Small intestine (tissue), 7 donors: ENCODE data around the gene RORB. TPM values are rescaled to one million over a fixed set of nuclear protein-coding genes. Genes with fewer than 3 reads are reported as not detected.
A peak's percentile ranks its signal among the peaks of the same experiment; 100 is the strongest.

Experiments
- DNase-seq, 2 donors: peaks; one replicate each; pipeline versions ENCODE4 v3.0.0 to v3.0.0-alpha.2; 2013
- FAIRE-seq: peaks from 2 replicates; lab custom pipeline; 2012; peaks lifted over from hg19 to GRCh38; lab: Jason Lieb, UNC
- H3K27ac ChIP-seq, 3 donors: one replicate each; pipeline ENCODE4 v1.5.1; 2013; ENCODE audit warnings: low read length in 2 of 3, mild to moderate bottlenecking in 2 of 3, control low read depth in 1 of 3, inconsistent platforms in 1 of 3, low read depth in 1 of 3, moderate library complexity in 1 of 3
- H3K27me3 ChIP-seq, 3 donors: one replicate each; pipeline ENCODE4 v1.6.1; 2013; ENCODE audit warnings: low read length in 3 of 3, inconsistent platforms in 1 of 3; ENCODE audit not compliant: control insufficient read depth in 3 of 3, insufficient read depth in 3 of 3
- H3K36me3 ChIP-seq, 3 donors: one replicate each; pipeline ENCODE4 v1.6.1; 2013; ENCODE audit warnings: low read length in 3 of 3, inconsistent platforms in 1 of 3, low read depth in 1 of 3, mild to moderate bottlenecking in 1 of 3, moderate library complexity in 1 of 3; ENCODE audit not compliant: control insufficient read depth in 3 of 3, insufficient read depth in 2 of 3
- H3K4me1 ChIP-seq, 3 donors: one replicate each; pipeline ENCODE4 v1.6.1; 2013; ENCODE audit warnings: low read length in 2 of 3, inconsistent platforms in 1 of 3, low read depth in 1 of 3, mild to moderate bottlenecking in 1 of 3, moderate library complexity in 1 of 3; ENCODE audit not compliant: control insufficient read depth in 3 of 3, insufficient read depth in 2 of 3
- H3K4me3 ChIP-seq, 3 donors: one replicate each; pipeline ENCODE4 v1.5.1; 2013; ENCODE audit warnings: low read length in 3 of 3, control low read depth in 1 of 3, inconsistent platforms in 1 of 3, low read depth in 1 of 3, mild to moderate bottlenecking in 1 of 3, moderate library complexity in 1 of 3
- H3K9me3 ChIP-seq, 2 donors: one replicate each; pipeline ENCODE4 v1.6.1; 2013; ENCODE audit warnings: low read depth in 1 of 2, low read length in 1 of 2; ENCODE audit not compliant: control insufficient read depth in 2 of 2, insufficient read depth in 1 of 2
- WGBS, 3 donors: extraction: QIAGEN DNeasy Blood & Tissue Kit; methylation state at CpG; one replicate each; pipeline ENCODE4 v1.1.7; 2013; 5-methylcytosine and 5-hydroxymethylcytosine counted together
- polyA plus RNA-seq, 4 donors: library from polyadenylated mRNA; stranded (reverse) in 3 of 4; unstranded in 1 of 4; fragments of 200-250 nt in 3 of 4; fragments of 120-200 nt in 1 of 4; gene quantifications; one replicate each; pipeline versions ENCODE4 v1.2.1 to v1.2.3, GENCODE V29; 2013
- donor health status: healthy with polysubstance abuse.
- donor health status: control.
- donor health status: control.
- donor health status: Bipolar disorder and iron deficiency.
- donor health status: healthy.

RORB gene
- polyA plus RNA-seq, 4 donors: 0.01 to 0.27 (median 0.04) TPM; not detected in 1

GRCh38 chr9:74719306-74719705 lies 222.2 kb downstream of the RORB start:
- H3K27ac ChIP-seq: no peak overlapping the region
- FAIRE-seq (no peak), DNase-seq (no peak)
- no peak overlapping the region for H3K4me3 ChIP-seq
- H3K9me3 ChIP-seq: no peaks in the 10 kb centered on the region
- no peaks in the 10 kb centered on the region for H3K4me1 ChIP-seq
- H3K36me3 ChIP-seq: peaks cover 0 to 2% (median 0%) of the 10 kb centered on the region in 3 donors
- H3K27me3 ChIP-seq: no peaks in the 10 kb centered on the region
- 76 to 87% (median 80%) methylated on average over 1 of the region's 1 CpG for WGBS, 3 donors

GRCh38 chr9:74721696-74722660 lies 224.8 kb downstream of the RORB start:
- no peaks in the 10 kb centered on the region for H3K27me3 ChIP-seq
- FAIRE-seq: no peak
- H3K4me3 ChIP-seq: no peak overlapping the region
- no peak overlapping the region for H3K27ac ChIP-seq
- 66 to 71% (median 69%) methylated on average over 5 of the region's 5 CpGs for WGBS, 3 donors
- peaks cover 0 to 3% (median 2%) of the 10 kb centered on the region in 3 donors for H3K4me1 ChIP-seq
- no peaks in the 10 kb centered on the region for H3K9me3 ChIP-seq
- H3K36me3 ChIP-seq: peaks cover 0 to 8% (median 0%) of the 10 kb centered on the region in 3 donors
- no peak for DNase-seq

GRCh38 chr9:74724317-74724716 lies 227.2 kb downstream of the RORB start:
- Histone ChIP-seq H3K27me3 (no peaks in the 10 kb centered on the region), H3K4me3 (no peak overlapping the region), H3K36me3 (peaks cover 0 to 11% (median 3%) of the 10 kb centered on the region in 3 donors), H3K4me1 (peaks cover 0 to 3% (median 2%) of the 10 kb centered on the region in 3 donors), H3K9me3 (no peaks in the 10 kb centered on the region), H3K27ac (no peak overlapping the region)
- DNase-seq (peak in 1 of 2 donors; percentile 27), FAIRE-seq (no peak)
- WGBS, 3 donors: 35 to 63% (median 38%) methylated on average over 5 of the region's 5 CpGs

- WGBS, 3 donors: 89 to 96% (median 94%) methylated on average over 3 of the region's 3 CpGs
- DNase-seq: no peak
Measured at GRCh38 chr9:74726581-74726980, 229.4 kb downstream of the RORB start.

GRCh38 chr9:74728176-74728575 lies 231.0 kb downstream of the RORB start:
- FAIRE-seq (no peak), DNase-seq (no peak)
- Histone ChIP-seq H3K36me3 (peaks cover 0 to 11% (median 3%) of the 10 kb centered on the region in 3 donors), H3K27me3 (no peaks in the 10 kb centered on the region), H3K4me3 (no peak overlapping the region), H3K4me1 (peaks cover 0 to 3% (median 2%) of the 10 kb centered on the region in 3 donors), H3K9me3 (no peaks in the 10 kb centered on the region), H3K27ac (no peak overlapping the region)
- 79 to 88% (median 85%) methylated on average over 7 of the region's 7 CpGs for WGBS, 3 donors

More at GRCh38 chr9:74726581-74726980, 229.4 kb downstream of the RORB start:
- Histone ChIP-seq H3K36me3 (peaks cover 0 to 11% (median 3%) of the 10 kb centered on the region in 3 donors), H3K4me3 (no peak overlapping the region), H3K9me3 (no peaks in the 10 kb centered on the region), H3K4me1 (peaks cover 0 to 3% (median 2%) of the 10 kb centered on the region in 3 donors), H3K27me3 (no peaks in the 10 kb centered on the region), H3K27ac (no peak overlapping the region)
- no peak for FAIRE-seq

GRCh38 chr9:74729136-74729695 lies 232.1 kb downstream of the RORB start:
- 66 to 91% (median 75%) methylated on average over 9 of the region's 9 CpGs for WGBS, 3 donors
- H3K4me3 ChIP-seq: no peak overlapping the region

GRCh38 chr9:74735761-74736160 lies 238.6 kb downstream of the RORB start:
- Histone ChIP-seq H3K4me3 (no peak overlapping the region), H3K4me1 (no peaks in the 10 kb centered on the region), H3K27ac (no peak overlapping the region), H3K9me3 (no peaks in the 10 kb centered on the region), H3K36me3 (peaks cover 0 to 8% (median 4%) of the 10 kb centered on the region in 3 donors), H3K27me3 (no peaks in the 10 kb centered on the region)
- no peak for FAIRE-seq
- WGBS, 3 donors: 67 to 79% (median 71%) methylated on average over 4 of the region's 4 CpGs
- DNase-seq: no peak

More at GRCh38 chr9:74729136-74729695, 232.1 kb downstream of the RORB start:
- Histone ChIP-seq H3K36me3 (peaks cover 0 to 10% (median 4%) of the 10 kb centered on the region in 3 donors), H3K27ac (no peak overlapping the region), H3K4me1 (peaks cover 0 to 3% (median 2%) of the 10 kb centered on the region in 3 donors), H3K9me3 (no peaks in the 10 kb centered on the region), H3K27me3 (no peaks in the 10 kb centered on the region)
- no peak for FAIRE-seq
- no peak for DNase-seq

GRCh38 chr9:74736646-74737045 lies 239.5 kb downstream of the RORB start:
- no peaks in the 10 kb centered on the region for H3K9me3 ChIP-seq
- no peaks in the 10 kb centered on the region for H3K4me1 ChIP-seq
- H3K27ac ChIP-seq: no peak overlapping the region
- 77 to 94% (median 92%) methylated on average over 4 of the region's 4 CpGs for WGBS, 3 donors
- H3K36me3 ChIP-seq: peaks cover 0 to 10% (median 4%) of the 10 kb centered on the region in 3 donors
- FAIRE-seq (no peak), DNase-seq (no peak)
- no peaks in the 10 kb centered on the region for H3K27me3 ChIP-seq
- no peak overlapping the region for H3K4me3 ChIP-seq
